GM12878 (cell line): ENCODE data around the gene DLG2. TPM values are rescaled to one million over a fixed set of nuclear protein-coding genes. Genes with fewer than 3 reads are reported as not detected.

Experiments
- ATAC-seq: fragments of 200-7000 bp; cut with Tn5 transposase; 3 replicates; pipeline ENCODE4 v1.9.1; 2020; ENCODE audit warnings: mild to moderate bottlenecking, moderate library complexity
- BruUV-seq: library from RNA; stranded (reverse); fragments of 400-500 nt; replicated peaks from 2 replicates; lab custom pipeline; 2021; lab: Mats Ljungman, UMichigan
- CTCF ChIA-PET: fragments of 300-600 bp; sonication (Branson Sonifier 250); formaldehyde crosslinking; extraction: SDS; loops from one replicate; lab custom pipeline; 2021; ENCODE audit warnings: inconsistent platforms; lab: Yijun Ruan, JAX
- POLR2A ChIA-PET: fragments of 350-600 bp; formaldehyde crosslinking; extraction: SDS; loops from one replicate; lab custom pipeline; 2021; ENCODE audit warnings: inconsistent platforms; lab: Charles Lee
- RAD21 ChIA-PET: fragments of 300-600 bp; sonication (Branson Sonifier 250); formaldehyde crosslinking; loops from one replicate; lab custom pipeline; 2023; ENCODE audit warnings: antibody characterized with exemption; ENCODE audit not compliant: unreplicated experiment; lab: Charles Lee
- SMC1A ChIA-PET: fragments of 300-600 bp; sonication (Branson Sonifier 250); formaldehyde crosslinking; loops from one replicate; lab custom pipeline; 2023; ENCODE audit not compliant: unreplicated experiment, uncharacterized antibody; lab: Charles Lee
- DNase-seq: peaks from one replicate; pipeline ENCODE4 v3.0.0-alpha.2; 2011; ENCODE audit warnings: low read depth, low spot score
- FAIRE-seq: peaks from 3 replicates; lab custom pipeline; 2011; peaks lifted over from hg19 to GRCh38; lab: Jason Lieb, UNC
- H2AFZ ChIP-seq: 2 replicates; pipeline ENCODE4 v1.6.0; 2011; ENCODE audit warnings: low read depth, low read length, control low read depth; ENCODE audit not compliant: control insufficient read depth
- H3K27ac ChIP-seq: 2 replicates; pipeline ENCODE4 v1.5.1; 2011; ENCODE audit warnings: control low read depth; ENCODE audit not compliant: control insufficient read depth, insufficient read depth
- H3K27me3 ChIP-seq, 2 experiments: replicated peaks in 1 of 2; 2 replicates each; pipeline versions ENCODE4 v1.6.0 to v1.6.1; 2011; ENCODE audit warnings: low read length in 1 of 2; ENCODE audit not compliant: control insufficient read depth in 2 of 2, insufficient read depth in 2 of 2
- H3K36me3 ChIP-seq, 2 experiments: 2 replicates each; pipeline ENCODE4 v1.5.1; 2011; ENCODE audit warnings: low read length in 1 of 2; ENCODE audit not compliant: control insufficient read depth in 2 of 2, insufficient read depth in 2 of 2
- H3K4me1 ChIP-seq: 2 replicates; pipeline ENCODE4 v1.6.1; 2011; ENCODE audit warnings: mild to moderate bottlenecking, low read length, moderate library complexity, mixed read lengths; ENCODE audit not compliant: control insufficient read depth, insufficient read depth
- H3K4me2 ChIP-seq: 2 replicates; pipeline ENCODE4 v1.6.0; 2011; ENCODE audit warnings: control low read depth; ENCODE audit not compliant: control insufficient read depth, insufficient read depth
- H3K4me3 ChIP-seq: fragments of 200-600 bp; sonication (generic); 2 replicates; pipeline ENCODE4 v1.5.1; 2016
- H3K79me2 ChIP-seq: 2 replicates; pipeline ENCODE4 v1.6.0; 2011; ENCODE audit warnings: low read length; ENCODE audit not compliant: control insufficient read depth, insufficient read depth
- H3K9ac ChIP-seq: 2 replicates; pipeline ENCODE4 v1.8.0; 2011; ENCODE audit warnings: low read length, control low read depth, mixed read lengths; ENCODE audit not compliant: control insufficient read depth, insufficient read depth
- H3K9me3 ChIP-seq: replicated peaks from 3 replicates; pipeline ENCODE4 v1.5.1; 2011; ENCODE audit warnings: mild to moderate bottlenecking, low read length; ENCODE audit not compliant: control insufficient read depth, insufficient read depth
- H4K20me1 ChIP-seq: 2 replicates; pipeline ENCODE4 v1.6.0; 2011; ENCODE audit not compliant: control insufficient read depth, insufficient read depth
- DPF2 ChIP-seq: fragments of 450-650 bp; IDR thresholded peaks from 2 replicates; pipeline ENCODE4 v1.6.1; 2017; ENCODE audit warnings: mild to moderate bottlenecking
- NFYB ChIP-seq: IDR thresholded peaks from 2 replicates; pipeline ENCODE4 v1.6.1; 2011; ENCODE audit warnings: low read depth, mild to moderate bottlenecking, low read length, improper control_type of control experiment, moderate library complexity; ENCODE audit not compliant: insufficient read depth
- RAD21 ChIP-seq: IDR thresholded peaks from 2 replicates; pipeline ENCODE4 v1.6.1; 2011; ENCODE audit warnings: mild to moderate bottlenecking, low read depth, low read length, moderate library complexity; ENCODE audit not compliant: insufficient read depth
- RFX5 ChIP-seq: IDR thresholded peaks from 2 replicates; pipeline ENCODE4 v1.6.1; 2011; ENCODE audit warnings: low read depth, low read length, improper control_type of control experiment
- SMAD1 ChIP-seq: fragments of 450-650 bp; IDR thresholded peaks from 2 replicates; pipeline ENCODE4 v1.6.1; 2018; ENCODE audit warnings: mild to moderate bottlenecking, low read depth; ENCODE audit not compliant: partially characterized antibody
- STAT1 ChIP-seq: fragments of 450-650 bp; conservative IDR thresholded peaks from 2 replicates; pipeline ENCODE4 v1.6.1; 2014; ENCODE audit warnings: antibody characterized with exemption, mild to moderate bottlenecking
- YY1 ChIP-seq: IDR thresholded peaks from 2 replicates; pipeline ENCODE4 v1.6.1; 2011; ENCODE audit warnings: low read depth, mild to moderate bottlenecking, low read length
- ZNF622 ChIP-seq: fragments of 450-650 bp; IDR thresholded peaks from 2 replicates; pipeline ENCODE4 v1.6.1; 2017; ENCODE audit warnings: mild to moderate bottlenecking, inconsistent platforms
- WGBS: methylation state at CpG from one replicate; pipeline ENCODE4 v1.1.6; 2016; ENCODE audit warnings: low lambda C conversion rate; ENCODE audit not compliant: insufficient replicate concordance, insufficient coverage; ENCODE audit errors: missing lambda C conversion rate; 5-methylcytosine and 5-hydroxymethylcytosine counted together
- in situ Hi-C: fragments of 300-500 bp; cut with MboI; formaldehyde crosslinking; loops from 9 replicates; pipeline ENCODE4 v1.14.3; 2018; ENCODE audit warnings: mixed read lengths
- intact Hi-C: fragments of 100-400 bp; cut with micrococcal nuclease; formaldehyde crosslinking; loops from one replicate; pipeline ENCODE4 v1.14.2; 2022; ENCODE audit not compliant: unreplicated experiment
- polyA plus RNA-seq, 11 experiments: library from polyadenylated mRNA; depleted of rRNA in 4 of 11; unstranded in 6 of 11; stranded (reverse) in 5 of 11; fragments of >200 nt; fragmentation: Nextera tagmentation in 4 of 11; fragmentation: Illumina TruSeq in 1 of 11; extraction: Ambion mirVana in 4 of 11; extraction: Trizol in 1 of 11; gene quantifications; 1 replicate in 1 of 11; 2 replicates in 10 of 11; pipeline versions ENCODE4 v1.2.1 to v1.2.3, GENCODE V29; 2011 to 2016; ENCODE audit warnings: inconsistent platforms in 2 of 11, missing spikeins in 2 of 11, low read depth in 1 of 11
- total RNA-seq, 4 experiments: library from RNA; depleted of rRNA in 3 of 4; stranded (reverse); fragments of >200 nt in 3 of 4; fragmentation: Illumina TruSeq in 1 of 4; extraction: Trizol in 1 of 4; gene quantifications; 2 replicates each; pipeline versions ENCODE4 v1.2.1 to v1.2.3, GENCODE V29; 2013 to 2021
- TF ChIP-seq, protein P1 (sequence below), 3 experiments: IDR thresholded peaks in 2 of 3; conservative IDR thresholded peaks in 1 of 3; 2 replicates each; pipeline ENCODE4 v1.5.1; 2011; ENCODE audit warnings: low read depth in 3 of 3, low read length in 3 of 3, mild to moderate bottlenecking in 3 of 3, control low read depth in 2 of 3, moderate library complexity in 2 of 3, inconsistent platforms in 1 of 3, mixed read lengths in 1 of 3; ENCODE audit not compliant: control insufficient read depth in 2 of 3, insufficient read depth in 1 of 3; ENCODE audit errors: extremely low read depth in 1 of 3
- TF ChIP-seq, protein P2 (sequence below): fragments of 150-350 bp; IDR thresholded peaks from 2 replicates; pipeline ENCODE4 v1.6.1; 2014; ENCODE audit warnings: mild to moderate bottlenecking, low read depth, low read length
- TF ChIP-seq, protein P3 (sequence below): fragments of 450-650 bp; IDR thresholded peaks from 2 replicates; pipeline ENCODE4 v1.6.1; 2017; ENCODE audit warnings: low read depth, mild to moderate bottlenecking, moderate library complexity
- TF ChIP-seq, protein P4 (sequence below): IDR thresholded peaks from 2 replicates; pipeline ENCODE4 v1.6.1; 2011; ENCODE audit warnings: borderline replicate concordance, low read depth, mild to moderate bottlenecking, moderate library complexity, low read length; ENCODE audit not compliant: insufficient read depth, poor library complexity, severe bottlenecking

The DLG2 gene
- total and polyA plus RNA-seq, 10 of the 15 experiments (the other 5 are each of a cell fraction or from before 2014, with no cell fraction given), result 0.09 to 0.98 (median 0.35) TPM

DNA sequence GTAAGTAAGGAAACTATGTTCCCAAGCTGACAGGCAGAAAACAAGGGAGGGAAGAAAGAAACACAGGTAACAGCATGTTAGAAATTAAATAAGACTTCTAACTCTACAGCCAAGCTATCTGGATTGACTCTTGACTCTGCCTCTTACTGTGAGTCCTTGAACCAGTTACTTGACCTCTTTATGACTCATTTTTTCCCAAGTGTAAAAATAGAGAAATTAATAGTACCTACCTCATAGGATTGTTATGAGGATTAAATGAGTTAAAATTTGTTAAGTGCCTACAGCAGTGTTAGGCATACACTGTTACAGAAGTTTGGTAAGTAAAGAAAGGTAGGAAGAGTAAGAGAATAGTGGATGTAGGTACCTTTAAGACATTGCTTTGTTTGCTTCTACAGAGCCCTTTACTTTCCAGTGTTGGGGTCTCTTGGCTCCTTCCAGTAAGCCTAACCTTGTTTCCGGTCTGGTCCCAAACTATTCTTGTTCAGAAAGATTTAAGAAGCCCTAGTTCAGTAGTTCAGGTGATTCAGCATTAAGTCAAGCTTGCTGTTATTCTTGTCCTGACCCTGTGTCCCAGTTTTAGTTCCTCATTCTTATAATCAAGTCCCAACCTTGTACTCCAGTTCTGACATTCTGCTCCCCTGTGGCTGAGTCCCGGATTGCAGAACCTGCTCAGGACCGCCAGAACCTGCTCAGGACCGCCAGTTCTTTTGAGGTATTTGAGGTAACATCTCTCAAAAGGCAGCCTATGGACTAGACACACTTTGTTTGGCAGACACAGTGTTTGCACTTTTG lies 1377.6 kb downstream of the DLG2 start (continued):
- TF ChIP-seq, protein P1, sequence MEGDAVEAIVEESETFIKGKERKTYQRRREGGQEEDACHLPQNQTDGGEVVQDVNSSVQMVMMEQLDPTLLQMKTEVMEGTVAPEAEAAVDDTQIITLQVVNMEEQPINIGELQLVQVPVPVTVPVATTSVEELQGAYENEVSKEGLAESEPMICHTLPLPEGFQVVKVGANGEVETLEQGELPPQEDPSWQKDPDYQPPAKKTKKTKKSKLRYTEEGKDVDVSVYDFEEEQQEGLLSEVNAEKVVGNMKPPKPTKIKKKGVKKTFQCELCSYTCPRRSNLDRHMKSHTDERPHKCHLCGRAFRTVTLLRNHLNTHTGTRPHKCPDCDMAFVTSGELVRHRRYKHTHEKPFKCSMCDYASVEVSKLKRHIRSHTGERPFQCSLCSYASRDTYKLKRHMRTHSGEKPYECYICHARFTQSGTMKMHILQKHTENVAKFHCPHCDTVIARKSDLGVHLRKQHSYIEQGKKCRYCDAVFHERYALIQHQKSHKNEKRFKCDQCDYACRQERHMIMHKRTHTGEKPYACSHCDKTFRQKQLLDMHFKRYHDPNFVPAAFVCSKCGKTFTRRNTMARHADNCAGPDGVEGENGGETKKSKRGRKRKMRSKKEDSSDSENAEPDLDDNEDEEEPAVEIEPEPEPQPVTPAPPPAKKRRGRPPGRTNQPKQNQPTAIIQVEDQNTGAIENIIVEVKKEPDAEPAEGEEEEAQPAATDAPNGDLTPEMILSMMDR (IDR thresholded peaks at IDR 0.05 in 2 of 3, conservative IDR thresholded peaks at IDR 0.05 in 1 of 3; ENCODE audit: control insufficient read depth in 2 of 3, extremely low read depth in 1 of 3, insufficient read depth in 1 of 3, low read depth in 3 of 3, low read length in 3 of 3), result 0 out of 6 replicates have a peak, but pooled peaks of 2 of the 3 experiments have one; percentile 3 to 17
- TF ChIP-seq STAT1, result no peak
- peak; percentile 37; the same call in 1 of the 2 replicates for TF ChIP-seq RAD21
- no peak for TF ChIP-seq SMAD1
- no peak for TF ChIP-seq RFX5

DNA sequence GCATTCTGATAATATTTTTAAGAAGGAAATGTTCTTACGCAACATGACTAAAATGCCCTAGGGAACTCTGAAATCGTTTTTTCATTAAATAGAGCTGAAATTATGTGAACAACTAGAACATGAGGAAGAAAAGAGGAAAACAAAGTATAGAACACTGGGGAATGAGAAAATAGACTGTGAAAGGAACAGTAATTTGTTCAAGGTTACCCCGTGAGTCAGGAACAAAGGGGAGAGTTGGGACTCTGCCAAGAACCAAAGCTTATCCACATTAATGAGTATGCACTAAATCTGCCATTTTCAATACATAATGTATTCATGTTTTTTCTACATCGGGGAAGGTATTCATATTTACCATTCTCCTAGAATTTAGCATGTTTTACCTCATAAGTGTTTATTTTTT lies 1379.2 kb downstream of the DLG2 start:
- no peak for DNase-seq
- no TSS peak for BruUV-seq
- POLR2A ChIA-PET, result no interaction called here
- TF ChIP-seq NFYB (no peak), DPF2 (no peak), ZNF622 (no peak), YY1 (no peak)
- TF ChIP-seq, protein P2, sequence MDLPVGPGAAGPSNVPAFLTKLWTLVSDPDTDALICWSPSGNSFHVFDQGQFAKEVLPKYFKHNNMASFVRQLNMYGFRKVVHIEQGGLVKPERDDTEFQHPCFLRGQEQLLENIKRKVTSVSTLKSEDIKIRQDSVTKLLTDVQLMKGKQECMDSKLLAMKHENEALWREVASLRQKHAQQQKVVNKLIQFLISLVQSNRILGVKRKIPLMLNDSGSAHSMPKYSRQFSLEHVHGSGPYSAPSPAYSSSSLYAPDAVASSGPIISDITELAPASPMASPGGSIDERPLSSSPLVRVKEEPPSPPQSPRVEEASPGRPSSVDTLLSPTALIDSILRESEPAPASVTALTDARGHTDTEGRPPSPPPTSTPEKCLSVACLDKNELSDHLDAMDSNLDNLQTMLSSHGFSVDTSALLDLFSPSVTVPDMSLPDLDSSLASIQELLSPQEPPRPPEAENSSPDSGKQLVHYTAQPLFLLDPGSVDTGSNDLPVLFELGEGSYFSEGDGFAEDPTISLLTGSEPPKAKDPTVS, result no peak
- TF ChIP-seq, protein P3, sequence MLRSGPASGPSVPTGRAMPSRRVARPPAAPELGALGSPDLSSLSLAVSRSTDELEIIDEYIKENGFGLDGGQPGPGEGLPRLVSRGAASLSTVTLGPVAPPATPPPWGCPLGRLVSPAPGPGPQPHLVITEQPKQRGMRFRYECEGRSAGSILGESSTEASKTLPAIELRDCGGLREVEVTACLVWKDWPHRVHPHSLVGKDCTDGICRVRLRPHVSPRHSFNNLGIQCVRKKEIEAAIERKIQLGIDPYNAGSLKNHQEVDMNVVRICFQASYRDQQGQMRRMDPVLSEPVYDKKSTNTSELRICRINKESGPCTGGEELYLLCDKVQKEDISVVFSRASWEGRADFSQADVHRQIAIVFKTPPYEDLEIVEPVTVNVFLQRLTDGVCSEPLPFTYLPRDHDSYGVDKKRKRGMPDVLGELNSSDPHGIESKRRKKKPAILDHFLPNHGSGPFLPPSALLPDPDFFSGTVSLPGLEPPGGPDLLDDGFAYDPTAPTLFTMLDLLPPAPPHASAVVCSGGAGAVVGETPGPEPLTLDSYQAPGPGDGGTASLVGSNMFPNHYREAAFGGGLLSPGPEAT, result no peak
- TF ChIP-seq, protein P4, sequence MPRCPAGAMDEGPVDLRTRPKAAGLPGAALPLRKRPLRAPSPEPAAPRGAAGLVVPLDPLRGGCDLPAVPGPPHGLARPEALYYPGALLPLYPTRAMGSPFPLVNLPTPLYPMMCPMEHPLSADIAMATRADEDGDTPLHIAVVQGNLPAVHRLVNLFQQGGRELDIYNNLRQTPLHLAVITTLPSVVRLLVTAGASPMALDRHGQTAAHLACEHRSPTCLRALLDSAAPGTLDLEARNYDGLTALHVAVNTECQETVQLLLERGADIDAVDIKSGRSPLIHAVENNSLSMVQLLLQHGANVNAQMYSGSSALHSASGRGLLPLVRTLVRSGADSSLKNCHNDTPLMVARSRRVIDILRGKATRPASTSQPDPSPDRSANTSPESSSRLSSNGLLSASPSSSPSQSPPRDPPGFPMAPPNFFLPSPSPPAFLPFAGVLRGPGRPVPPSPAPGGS, result no peak

More for the DNA sequence above, 1379.2 kb downstream of the DLG2 start:
- ChIA-PET CTCF (interaction anchor here (0.6 to 1.5 kb wide), 3 partner anchors 11 to 204 kb away, joined by 3 to 4 read pairs (median 3); no protein-coding TSS in a partner anchor), RAD21 (interaction anchor here (1.5 kb wide), 1 partner anchor 411 kb away, joined by 3 read pairs; no protein-coding TSS in a partner anchor), SMC1A (no interaction called here)
- Histone ChIP-seq H3K4me3 (no peak overlapping the region), H3K9me3 (no peaks in the 10 kb centered on the region), H3K36me3 (no peaks in the 10 kb centered on the region), H3K4me1 (peaks cover 6% of the 10 kb centered on the region), H3K27me3 (no peaks in the 10 kb centered on the region), H3K27ac (no peak overlapping the region), H3K9ac (no peak overlapping the region), H4K20me1 (no peaks in the 10 kb centered on the region), H2AFZ (no peak overlapping the region), H3K79me2 (no peaks in the 10 kb centered on the region), H3K4me2 (no peak overlapping the region)
- ATAC-seq, result no peak
- intact Hi-C loops (no loop called here), in situ Hi-C loops (no loop called here)
- WGBS, result 52% methylated on average over 4 of the region's 4 CpGs
- no peak for FAIRE-seq
